Adrenal gland (tissue), 12 donors: ENCODE data around the gene LMO7. TPM values are rescaled to one million over a fixed set of nuclear protein-coding genes. Genes with fewer than 3 reads are reported as not detected.

Experiments
- DNase-seq, 7 donors: peaks; one replicate each; pipeline ENCODE4 v3.0.0-alpha.2; 2019 to 2020
- H3K27ac ChIP-seq, 5 donors: fragments of 200-600 bp; sonication (generic) in 4 of 5; 1 replicate in 3 of 5; 2 replicates in 2 of 5; pipeline versions ENCODE4 v1.5.1 to v1.8.0; 2016 to 2020; ENCODE audit warnings: mild to moderate bottlenecking in 1 of 5
- H3K27me3 ChIP-seq: fragments of 200-600 bp; 2 replicates; pipeline ENCODE4 v1.8.0; 2021
- H3K36me3 ChIP-seq, 2 donors: fragments of 200-600 bp; replicated peaks in 1 of 2; 1 replicate in 1 of 2; 2 replicates in 1 of 2; pipeline versions ENCODE4 v1.5.1 to v1.8.0; 2018 to 2022
- H3K4me1 ChIP-seq, 2 donors: fragments of 200-600 bp; replicated peaks in 1 of 2; 1 replicate in 1 of 2; 2 replicates in 1 of 2; pipeline versions ENCODE4 v1.5.1 to v1.8.0; 2018 to 2021
- H3K4me3 ChIP-seq, 4 donors: fragments of 200-600 bp; sonication (generic) in 3 of 4; one replicate each; pipeline ENCODE4 v1.5.1; 2016 to 2018
- H3K9me3 ChIP-seq, 3 donors: fragments of 200-600 bp; sonication (generic) in 1 of 3; replicated peaks in 1 of 3; 1 replicate in 2 of 3; 2 replicates in 1 of 3; pipeline versions ENCODE4 v1.5.1 to v1.8.0; 2016 to 2021
- POLR2A ChIP-seq, 2 donors: fragments of 450-650 bp; IDR thresholded peaks; one replicate each; pipeline ENCODE4 v1.6.1; 2017; ENCODE audit warnings: antibody characterized with exemption in 2 of 2, mild to moderate bottlenecking in 2 of 2, moderate library complexity in 1 of 2
- WGBS, 4 donors: extraction: QIAGEN DNeasy Blood & Tissue Kit in 2 of 4; methylation state at CpG; one replicate each; pipeline versions ENCODE4 v1.1.5 to v1.1.7; 2013 to 2017; 5-methylcytosine and 5-hydroxymethylcytosine counted together
- intact Hi-C, 2 donors: fragments of 100-400 bp; cut with DNase I; formaldehyde crosslinking; loops; one replicate each; pipeline versions ENCODE4 v1.14.1 to v1.15.0; 2022 to 2023
- polyA plus RNA-seq, 3 donors: library from polyadenylated mRNA; stranded (reverse); fragments of 200-250 nt in 2 of 3; fragments of 350-450 nt in 1 of 3; fragmentation: Illumina TruSeq in 1 of 3; extraction: RNeasy Lipid Tissue Mini Kit (QIAGEN cat#74804) in 1 of 3; gene quantifications; one replicate each; pipeline ENCODE4 v1.2.3, GENCODE V29; 2013 to 2014
- total RNA-seq, 9 donors: library from RNA; depleted of rRNA in 4 of 9; stranded (reverse); fragments of >200 nt in 4 of 9; fragments of 120-200 nt in 1 of 9; fragmentation: NEBNext Ultra II Directional in 1 of 9; extraction: Animal tissue kit (Norgen Biotek cat#: 25700) in 1 of 9; gene quantifications; one replicate each; pipeline versions ENCODE4 v1.1.0 to v1.2.4, GENCODE V29; 2013 to 2023
- TF ChIP-seq, protein P1 (sequence below), 6 experiments: fragments of 450-650 bp in 4 of 6; fragments of 200-600 bp in 2 of 6; sonication (generic) in 1 of 6; IDR thresholded peaks; 1 replicate in 5 of 6; 2 replicates in 1 of 6; pipeline versions ENCODE4 v1.5.1 to v1.8.0; 2016 to 2021; ENCODE audit warnings: antibody characterized with exemption in 6 of 6, mild to moderate bottlenecking in 2 of 6, moderate library complexity in 1 of 6
- donor health status: healthy with polysubstance abuse.
- donor health status: Bipolar disorder and iron deficiency.
- donor health status: DM: yes; HTN: yes; CAD: no.
- donor health status: DM: no; HTN: no; CAD: no.
- donor health status: DM: no; HTN: no; CAD: no.
- donor health status: DM: yes; HTN: yes; CAD: no.

LMO7 gene
- total and polyA plus RNA-seq, 12 donors: 7.4 to 39.7 (median 11.4) TPM

DNA sequence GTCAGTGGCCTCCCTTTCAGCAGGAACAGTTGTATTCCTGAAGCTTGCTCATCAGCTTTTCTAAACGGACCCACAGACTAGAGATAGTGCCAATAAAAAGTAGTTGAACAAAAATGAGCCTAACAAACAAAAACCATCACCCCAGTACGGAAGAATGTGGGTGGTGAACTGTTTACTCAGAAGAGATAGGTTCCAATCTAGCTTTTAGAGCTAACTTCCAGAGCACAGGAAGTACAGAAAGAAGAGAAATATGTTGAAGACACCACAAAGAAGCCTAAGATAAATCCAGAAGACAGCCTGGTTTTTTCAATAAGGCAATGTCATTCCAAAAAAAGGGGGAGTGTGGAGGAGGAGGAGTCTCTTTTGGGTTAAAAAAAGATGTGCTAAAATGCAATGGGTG, 2.8 kb upstream of the LMO7 start:
- H3K9me3 ChIP-seq: no peaks in the 10 kb centered on the region
- DNase-seq: no peak
- no peaks in the 10 kb centered on the region for H3K36me3 ChIP-seq
- TF ChIP-seq, protein P1, sequence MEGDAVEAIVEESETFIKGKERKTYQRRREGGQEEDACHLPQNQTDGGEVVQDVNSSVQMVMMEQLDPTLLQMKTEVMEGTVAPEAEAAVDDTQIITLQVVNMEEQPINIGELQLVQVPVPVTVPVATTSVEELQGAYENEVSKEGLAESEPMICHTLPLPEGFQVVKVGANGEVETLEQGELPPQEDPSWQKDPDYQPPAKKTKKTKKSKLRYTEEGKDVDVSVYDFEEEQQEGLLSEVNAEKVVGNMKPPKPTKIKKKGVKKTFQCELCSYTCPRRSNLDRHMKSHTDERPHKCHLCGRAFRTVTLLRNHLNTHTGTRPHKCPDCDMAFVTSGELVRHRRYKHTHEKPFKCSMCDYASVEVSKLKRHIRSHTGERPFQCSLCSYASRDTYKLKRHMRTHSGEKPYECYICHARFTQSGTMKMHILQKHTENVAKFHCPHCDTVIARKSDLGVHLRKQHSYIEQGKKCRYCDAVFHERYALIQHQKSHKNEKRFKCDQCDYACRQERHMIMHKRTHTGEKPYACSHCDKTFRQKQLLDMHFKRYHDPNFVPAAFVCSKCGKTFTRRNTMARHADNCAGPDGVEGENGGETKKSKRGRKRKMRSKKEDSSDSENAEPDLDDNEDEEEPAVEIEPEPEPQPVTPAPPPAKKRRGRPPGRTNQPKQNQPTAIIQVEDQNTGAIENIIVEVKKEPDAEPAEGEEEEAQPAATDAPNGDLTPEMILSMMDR (IDR thresholded peaks at IDR 0.05): no peak
- TF ChIP-seq POLR2A (IDR thresholded peaks at IDR 0.05): no peak
- 40 to 61% (median 48%) methylated on average over 2 of the region's 2 CpGs for WGBS, 4 donors
- intact Hi-C loops: no loop called here
- H3K27ac ChIP-seq: no peak overlapping the region
- no peak overlapping the region for H3K4me3 ChIP-seq
- H3K27me3 ChIP-seq: no peaks in the 10 kb centered on the region
- peaks cover 0 to 17% of the 10 kb centered on the region in 2 donors for H3K4me1 ChIP-seq

DNA sequence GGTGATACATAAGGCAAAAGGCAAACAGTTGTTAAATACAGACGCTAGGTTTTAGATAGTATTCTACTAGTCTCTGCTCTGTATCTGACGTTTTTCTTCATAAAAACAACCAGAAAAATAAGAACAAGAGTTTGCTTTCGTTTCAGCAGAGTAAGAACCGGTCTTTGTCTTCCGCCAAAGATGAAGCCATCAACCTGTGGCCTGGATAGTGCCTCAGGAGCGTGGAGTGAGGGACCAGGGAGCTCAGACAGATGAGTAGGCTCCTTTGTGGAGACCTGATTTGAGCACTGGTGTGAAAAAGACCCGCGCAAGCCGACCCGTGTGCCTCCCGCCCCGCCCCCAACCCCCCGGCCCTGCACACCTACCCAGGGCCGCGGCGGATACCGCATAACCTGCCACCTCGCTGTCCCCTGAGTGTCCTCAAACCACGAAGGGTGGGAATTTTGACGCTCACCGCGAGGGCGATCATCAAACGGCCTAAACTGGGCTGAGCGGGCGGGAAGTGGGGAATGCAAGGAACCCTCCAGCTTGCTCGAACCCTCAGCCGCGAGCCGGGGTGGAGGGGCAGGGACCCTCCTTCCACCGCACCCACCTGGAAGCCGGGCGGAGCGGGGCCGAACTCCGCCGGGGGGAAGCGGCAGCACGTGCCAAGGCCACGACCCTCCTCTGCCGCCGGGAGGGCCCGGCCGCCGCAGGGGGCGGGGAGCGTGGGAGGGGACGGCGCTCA, 866 bp upstream of the LMO7 start:
- 13 to 37% (median 24%) methylated on average over 6 to 49 of the region's 49 CpGs for WGBS, 4 donors
- intact Hi-C loops: no loop called here
- H3K36me3 ChIP-seq: no peaks in the 10 kb centered on the region
- no peaks in the 10 kb centered on the region for H3K9me3 ChIP-seq
- peak overlapping the region in 4 of 5 donors; percentile 44 to 87 (median 65) for H3K27ac ChIP-seq
- TF ChIP-seq POLR2A (IDR thresholded peaks at IDR 0.05): no peak
- TF ChIP-seq, protein P1 (IDR thresholded peaks at IDR 0.05): no peak
- peak in 5 of 7 donors; percentile 16 to 32 (median 19) for DNase-seq
- no peaks in the 10 kb centered on the region for H3K27me3 ChIP-seq
- peaks cover 0 to 17% of the 10 kb centered on the region in 2 donors for H3K4me1 ChIP-seq
- peak overlapping the region; percentile 16 to 89 (median 49) for H3K4me3 ChIP-seq

DNA sequence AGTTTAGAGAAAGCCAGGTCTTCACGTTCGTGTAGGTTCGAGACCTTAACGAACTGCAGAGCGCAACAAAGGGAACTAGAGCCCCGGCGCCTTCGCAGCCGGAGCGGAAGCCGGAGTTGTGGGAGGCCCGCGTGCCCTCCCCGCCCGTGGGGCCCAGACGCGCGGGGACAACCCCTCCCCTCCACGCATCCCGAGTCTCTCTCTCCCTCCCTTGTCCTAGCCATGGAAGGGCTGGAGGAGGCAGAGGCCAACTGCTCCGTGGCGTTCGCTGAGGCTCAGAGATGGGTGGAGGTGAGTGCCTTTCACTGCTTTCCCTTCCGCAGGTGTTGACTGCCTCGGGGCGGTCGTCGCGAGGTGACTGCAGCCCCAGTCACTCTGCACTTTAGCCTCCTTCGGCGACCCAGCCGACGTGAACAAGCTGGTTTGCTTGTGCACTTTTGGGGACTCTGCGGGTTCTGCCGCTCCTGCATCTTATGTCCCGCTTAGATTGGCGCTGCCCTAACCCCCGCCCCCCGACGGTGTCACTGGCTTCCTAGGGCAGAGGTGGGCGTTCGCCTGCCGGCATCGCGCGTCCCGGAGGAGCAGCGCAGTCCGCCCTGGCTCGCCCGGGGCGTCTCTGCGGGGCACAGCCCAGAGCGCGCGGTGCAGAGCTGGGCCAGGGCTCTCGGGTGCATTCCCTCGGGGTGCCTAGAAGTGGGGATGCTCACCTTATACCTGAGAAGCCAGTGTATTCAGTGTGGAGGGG, 478 bp downstream of the LMO7 start:
- Histone ChIP-seq H3K36me3 (no peaks in the 10 kb centered on the region), H3K27ac (peak overlapping the region in 3 of 5 donors; percentile 61 to 87 (median 69)), H3K9me3 (no peaks in the 10 kb centered on the region), H3K4me1 (peaks cover 0 to 17% of the 10 kb centered on the region in 2 donors), H3K27me3 (no peaks in the 10 kb centered on the region), H3K4me3 (peak overlapping the region in 2 of 4 donors; percentile 58 to 89)
- TF ChIP-seq POLR2A (IDR thresholded peaks at IDR 0.05): no peak
- TF ChIP-seq, protein P1 (IDR thresholded peaks at IDR 0.05): no peak
- peak in 5 of 7 donors; percentile 8 to 32 (median 23) for DNase-seq
- 0 to 5% (median 2%) methylated on average over 2 to 58 of the region's 58 CpGs for WGBS, 4 donors
- intact Hi-C loops: no loop called here

DNA sequence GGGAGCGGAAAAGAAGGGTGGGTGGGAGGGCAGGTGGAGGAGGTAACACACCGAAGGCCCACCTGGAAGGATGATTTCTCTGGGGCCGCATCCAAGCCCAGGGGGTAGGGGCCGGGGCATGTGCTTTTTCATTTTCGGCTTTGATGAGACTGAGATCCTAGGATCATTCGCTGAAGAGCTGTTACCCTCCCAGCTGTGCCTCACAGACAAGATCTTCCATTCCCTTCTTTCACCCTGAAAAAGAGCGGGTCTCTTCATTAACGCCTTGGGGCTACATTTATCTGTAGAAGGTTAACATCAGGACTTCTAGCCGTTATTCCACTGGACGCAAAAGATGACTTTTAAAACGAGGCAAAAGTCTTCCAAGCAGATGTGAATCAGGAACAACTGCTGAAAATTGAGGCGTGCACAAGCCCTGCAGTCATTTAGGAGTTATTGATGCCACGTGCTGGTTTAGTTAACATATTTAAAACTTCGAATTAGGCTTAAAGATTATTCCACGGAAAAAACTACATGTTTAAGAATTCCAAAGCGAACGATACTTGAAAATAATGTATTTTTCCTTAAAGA, 1.1 kb downstream of the LMO7 start:
- H3K36me3 ChIP-seq: no peaks in the 10 kb centered on the region
- no peaks in the 10 kb centered on the region for H3K27me3 ChIP-seq
- peaks cover 0 to 17% of the 10 kb centered on the region in 2 donors for H3K4me1 ChIP-seq
- no peak for DNase-seq
- no peak overlapping the region for H3K27ac ChIP-seq
- H3K4me3 ChIP-seq: peak overlapping the region in 1 of 4 donors; percentile 89
- no peaks in the 10 kb centered on the region for H3K9me3 ChIP-seq
- intact Hi-C loops: no loop called here
- TF ChIP-seq POLR2A (IDR thresholded peaks at IDR 0.05): no peak
- TF ChIP-seq, protein P1 (IDR thresholded peaks at IDR 0.05): no peak
- 37 to 48% (median 43%) methylated on average over 16 to 17 of the region's 17 CpGs for WGBS, 4 donors
